Endothelial cell of umbilical vein (primary cell): Measurements from ENCODE around the gene GBX2. TPM values are rescaled to one million over a fixed set of nuclear protein-coding genes. Genes with fewer than 3 reads are reported as not detected.

Source experiments
- BruUV-seq: library from RNA; stranded (reverse); fragments of 400-500 nt; replicated peaks from 2 replicates; lab custom pipeline; 2021; lab: Mats Ljungman, UMichigan
- CTCF ChIA-PET: fragments of 300-600, 350-600 bp; sonication (Branson Sonifier 250); formaldehyde crosslinking; loops from one replicate; lab custom pipeline; 2021; ENCODE audit warnings: antibody characterized with exemption, inconsistent platforms; lab: Charles Lee
- POLR2A ChIA-PET: fragments of 300-600, 350-600 bp; sonication (Branson Sonifier 250); formaldehyde crosslinking; loops from one replicate; lab custom pipeline; 2021; ENCODE audit warnings: antibody characterized with exemption, inconsistent platforms; lab: Charles Lee
- DNase-seq: peaks from one replicate; pipeline ENCODE4 v3.0.0-alpha.2; 2011; ENCODE audit warnings: low read depth, low spot score
- FAIRE-seq: peaks from 2 replicates; lab custom pipeline; 2011; peaks lifted over from hg19 to GRCh38; lab: Jason Lieb, UNC
- H2AFZ ChIP-seq: 2 replicates; pipeline ENCODE4 v1.6.0; 2012; ENCODE audit warnings: low read depth, low read length, control low read depth, inconsistent platforms
- H3K27ac ChIP-seq: 2 replicates; pipeline ENCODE4 v1.5.1; 2011; ENCODE audit warnings: low read depth, mild to moderate bottlenecking, control low read depth, low read length, moderate library complexity; ENCODE audit not compliant: insufficient read depth
- H3K27me3 ChIP-seq, 2 experiments: 2 replicates each; pipeline versions ENCODE4 v1.6.0 to v1.6.1; 2011; ENCODE audit warnings: low read length in 2 of 2, mixed read lengths in 1 of 2; ENCODE audit not compliant: control insufficient read depth in 2 of 2, insufficient read depth in 2 of 2
- H3K36me3 ChIP-seq, 2 experiments: 2 replicates in 1 of 2; 3 replicates in 1 of 2; pipeline ENCODE4 v1.5.1; 2011; ENCODE audit warnings: low read length in 2 of 2, mild to moderate bottlenecking in 1 of 2, moderate library complexity in 1 of 2; ENCODE audit not compliant: control insufficient read depth in 2 of 2, insufficient read depth in 2 of 2; ENCODE audit errors: extremely low read depth in 1 of 2
- H3K4me1 ChIP-seq: 3 replicates; pipeline ENCODE4 v1.5.1; 2011; ENCODE audit warnings: mild to moderate bottlenecking, low read length; ENCODE audit not compliant: control insufficient read depth, insufficient read depth; ENCODE audit errors: extremely low read depth
- H3K4me2 ChIP-seq: 2 replicates; pipeline ENCODE4 v1.6.1; 2011; ENCODE audit warnings: low read length, control low read depth, mixed read lengths; ENCODE audit not compliant: insufficient read depth
- H3K4me3 ChIP-seq, 3 experiments: fragments of 200-600 bp in 1 of 3; sonication (generic), shearing (Covaris generic) in 1 of 3; replicated peaks in 1 of 3; 2 replicates each; pipeline ENCODE4 v1.5.1; 2011 to 2016; ENCODE audit warnings: control low read depth in 3 of 3, low read length in 3 of 3, mild to moderate bottlenecking in 2 of 3, inconsistent platforms in 1 of 3, low read depth in 1 of 3, moderate library complexity in 1 of 3; ENCODE audit not compliant: insufficient read depth in 1 of 3
- H3K79me2 ChIP-seq: 2 replicates; pipeline ENCODE4 v1.6.0; 2012; ENCODE audit warnings: low read length, inconsistent platforms; ENCODE audit not compliant: control insufficient read depth, insufficient read depth
- H3K9ac ChIP-seq: replicated peaks from 2 replicates; pipeline ENCODE3; 2011; ENCODE audit warnings: low read length, control low read depth; ENCODE audit not compliant: insufficient read depth; ENCODE audit errors: extremely low read depth
- H3K9me1 ChIP-seq: replicated peaks from 3 replicates; pipeline ENCODE4 v1.6.0; 2011; ENCODE audit warnings: mild to moderate bottlenecking, low read length; ENCODE audit not compliant: control insufficient read depth, insufficient read depth; ENCODE audit errors: extremely low read depth
- H3K9me3 ChIP-seq: replicated peaks from 2 replicates; pipeline ENCODE4 v1.5.1; 2012; ENCODE audit warnings: low read length, inconsistent platforms; ENCODE audit not compliant: control insufficient read depth, insufficient read depth
- H4K20me1 ChIP-seq: replicated peaks from 2 replicates; pipeline ENCODE3; 2011; ENCODE audit warnings: mild to moderate bottlenecking, low read length; ENCODE audit not compliant: control insufficient read depth, insufficient read depth; ENCODE audit errors: extremely low read depth
- JUN ChIP-seq: IDR thresholded peaks from 2 replicates; pipeline ENCODE4 v1.6.1; 2011; ENCODE audit warnings: borderline replicate concordance, low read depth; ENCODE audit not compliant: insufficient read length, insufficient read depth
- MYC ChIP-seq: IDR thresholded peaks from one replicate; pipeline ENCODE4 v1.6.1; 2011; ENCODE audit warnings: mild to moderate bottlenecking, low read depth, low read length
- dilution Hi-C: fragments of 300-500 bp; cut with MboI; formaldehyde crosslinking; loops from one replicate; pipeline ENCODE4 v1.15.0; 2019; ENCODE audit warnings: low sequenced_read_pairs; ENCODE audit not compliant: extremely low pct_ligation_motif_present
- intact Hi-C: fragments of 100-400 bp; cut with micrococcal nuclease; formaldehyde crosslinking; loops from one replicate; pipeline ENCODE4 v1.10.0; 2022
- polyA plus RNA-seq, 4 experiments: library from polyadenylated mRNA; depleted of rRNA in 3 of 4; stranded (reverse) in 3 of 4; unstranded in 1 of 4; fragments of >200 nt; gene quantifications; 2 replicates each; pipeline versions ENCODE4 v1.2.1 to v1.2.3, GENCODE V29; 2011 to 2012; ENCODE audit warnings: missing spikeins in 1 of 4
- total RNA-seq: library from RNA; stranded (reverse); gene quantifications from 2 replicates; pipeline ENCODE4 v1.2.3, GENCODE V29; 2021
- TF ChIP-seq, protein P1 (sequence below), 2 donors: IDR thresholded peaks; 1 replicate in 1 of 2; 2 replicates in 1 of 2; pipeline ENCODE4 v1.5.1; 2011; ENCODE audit warnings: low read length in 2 of 2, mild to moderate bottlenecking in 2 of 2, moderate library complexity in 2 of 2, control low read depth in 1 of 2, inconsistent platforms in 1 of 2, low read depth in 1 of 2; ENCODE audit not compliant: insufficient read depth in 1 of 2; ENCODE audit errors: extremely low read depth in 1 of 2

GBX2 gene
- total and polyA plus RNA-seq, 2 donors (not counting 3 experiments of a cell fraction or from before 2014, with no cell fraction given) = 3.0 to 3.6 TPM

DNA sequence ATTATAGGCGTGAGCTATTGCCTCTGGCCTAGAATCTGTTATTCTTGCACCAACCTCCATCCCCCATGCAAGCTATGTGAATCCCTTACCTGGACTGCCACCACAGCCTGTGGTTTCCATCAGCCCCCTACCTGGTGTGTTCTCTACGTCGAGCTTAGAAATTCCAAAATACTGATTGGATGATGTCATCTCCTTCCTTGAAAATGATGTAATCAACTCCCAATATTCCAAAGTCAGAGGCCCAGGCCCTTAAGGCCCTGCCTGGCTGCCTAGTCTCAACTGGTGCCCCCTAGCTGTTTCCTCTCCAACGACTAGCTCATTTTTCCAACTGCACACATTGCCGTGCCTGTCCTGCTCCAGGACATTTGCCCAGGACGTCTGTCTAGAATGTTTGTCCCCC is 41.3 kb upstream of the GBX2 start:
- H3K27ac ChIP-seq = no peak overlapping the region
- no peaks in the 10 kb centered on the region for H3K27me3 ChIP-seq
- H3K36me3 ChIP-seq = no peaks in the 10 kb centered on the region
- H4K20me1 ChIP-seq = no peaks in the 10 kb centered on the region
- no peaks in the 10 kb centered on the region for H3K9me1 ChIP-seq
- FAIRE-seq = no peak
- TF ChIP-seq JUN (peak; percentile 71), MYC (no peak)
- TF ChIP-seq, protein P1, sequence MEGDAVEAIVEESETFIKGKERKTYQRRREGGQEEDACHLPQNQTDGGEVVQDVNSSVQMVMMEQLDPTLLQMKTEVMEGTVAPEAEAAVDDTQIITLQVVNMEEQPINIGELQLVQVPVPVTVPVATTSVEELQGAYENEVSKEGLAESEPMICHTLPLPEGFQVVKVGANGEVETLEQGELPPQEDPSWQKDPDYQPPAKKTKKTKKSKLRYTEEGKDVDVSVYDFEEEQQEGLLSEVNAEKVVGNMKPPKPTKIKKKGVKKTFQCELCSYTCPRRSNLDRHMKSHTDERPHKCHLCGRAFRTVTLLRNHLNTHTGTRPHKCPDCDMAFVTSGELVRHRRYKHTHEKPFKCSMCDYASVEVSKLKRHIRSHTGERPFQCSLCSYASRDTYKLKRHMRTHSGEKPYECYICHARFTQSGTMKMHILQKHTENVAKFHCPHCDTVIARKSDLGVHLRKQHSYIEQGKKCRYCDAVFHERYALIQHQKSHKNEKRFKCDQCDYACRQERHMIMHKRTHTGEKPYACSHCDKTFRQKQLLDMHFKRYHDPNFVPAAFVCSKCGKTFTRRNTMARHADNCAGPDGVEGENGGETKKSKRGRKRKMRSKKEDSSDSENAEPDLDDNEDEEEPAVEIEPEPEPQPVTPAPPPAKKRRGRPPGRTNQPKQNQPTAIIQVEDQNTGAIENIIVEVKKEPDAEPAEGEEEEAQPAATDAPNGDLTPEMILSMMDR (IDR thresholded peaks at IDR 0.05; ENCODE audit: extremely low read depth in 1 of 2, insufficient read depth in 1 of 2, low read depth in 1 of 2, low read length in 2 of 2) = peak; percentile 6 to 15
- no peak overlapping the region for H2AFZ ChIP-seq
- H3K4me2 ChIP-seq = no peak overlapping the region
- ChIA-PET POLR2A (no interaction called here), CTCF (interaction anchor here (0.8 to 1.2 kb wide), 10 partner anchors 9 to 443 kb away, joined by 3 to 8 read pairs (median 4); no protein-coding TSS in a partner anchor)
- peak; percentile 19 for DNase-seq
- peaks cover 14% of the 10 kb centered on the region for H3K4me1 ChIP-seq
- intact Hi-C loops = no loop called here
- no peaks in the 10 kb centered on the region for H3K79me2 ChIP-seq
- H3K9ac ChIP-seq = no peak overlapping the region
- H3K9me3 ChIP-seq = no peaks in the 10 kb centered on the region
- no TSS peak for BruUV-seq
- dilution Hi-C loops = no loop called here
- H3K4me3 ChIP-seq = no peak overlapping the region
